Regular cardiac myocyte (primary cell): ENCODE data around the gene MORN2. TPM values are rescaled to one million over a fixed set of nuclear protein-coding genes. Genes with fewer than 3 reads are reported as not detected.

Experiments used
- total RNA-seq: library from RNA; depleted of rRNA; stranded (reverse); fragments of >200 nt; gene quantifications from 2 replicates; pipeline ENCODE4 v1.2.3, GENCODE V29; 2014

Gene MORN2
- total RNA-seq: 10.1 and 16.5 TPM in 2 replicates

DNA sequence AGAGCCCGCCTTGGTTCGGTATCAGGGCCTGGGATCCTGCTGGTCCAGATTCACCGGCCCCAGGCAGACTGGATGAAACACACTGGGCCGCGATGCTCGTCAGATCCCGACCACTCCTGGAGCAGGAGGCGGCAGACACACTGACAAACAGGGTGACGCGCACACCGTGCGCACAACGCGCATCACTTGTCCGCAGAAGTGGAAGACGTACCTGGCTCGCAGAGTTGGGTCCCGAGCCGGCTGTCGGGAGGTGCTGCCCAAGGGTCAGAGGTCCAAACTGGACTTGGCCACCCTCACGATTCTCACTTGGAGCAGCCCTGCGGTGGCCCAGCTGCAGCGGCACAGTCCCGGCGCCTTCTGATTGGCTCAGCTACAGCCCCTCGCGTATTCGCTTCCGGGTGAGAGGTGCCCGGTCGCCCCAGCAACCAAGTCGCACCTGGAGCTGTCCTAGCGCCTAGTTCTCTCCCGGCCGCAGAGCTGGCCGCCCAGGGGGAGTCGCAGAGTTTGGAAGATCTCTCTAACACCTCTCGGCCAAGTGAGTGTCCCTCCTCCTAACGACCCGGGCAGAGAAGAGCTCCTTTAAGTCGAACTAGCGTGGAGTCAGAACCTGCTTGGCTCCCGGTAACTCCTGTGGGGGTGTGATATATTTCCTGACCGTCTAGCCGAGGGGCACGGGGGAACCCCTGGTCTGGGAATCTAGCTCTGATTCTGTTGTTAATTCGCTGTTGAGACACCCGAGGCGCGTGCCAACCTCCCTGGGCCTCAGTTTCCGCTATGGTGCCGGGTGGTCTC is at the start of gene MORN2, which contains the start of gene DHX57:
MORN2 (plus strand) TSS at position 401 of the 792 bp plus-strand sequence.
DHX57 (minus strand) TSS at position 359 of the 792 bp plus-strand sequence. CDS start 7,529 bp downstream, outside the sequence.

DNA sequence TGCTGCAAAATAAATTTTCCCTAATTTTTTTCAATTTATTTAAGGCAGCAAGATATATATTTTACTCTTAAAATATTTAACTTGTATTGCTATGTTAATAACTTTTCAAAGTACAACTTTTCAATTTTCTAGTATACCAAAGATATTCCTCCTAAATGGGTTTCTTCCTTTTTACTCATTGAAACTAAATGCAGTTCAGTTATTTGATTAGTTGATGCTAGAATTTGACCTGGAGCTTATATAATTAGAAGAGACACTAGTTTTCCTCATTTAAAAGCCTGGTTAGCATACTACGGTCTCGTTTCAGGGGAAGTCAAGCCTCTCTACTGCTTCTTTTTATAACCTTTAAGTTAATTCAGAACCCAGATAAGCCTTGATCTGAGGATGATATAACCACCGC is 13.8 kb downstream of the MORN2 start, which contains the start of gene ARHGEF33:
ARHGEF33 (plus strand) TSS at position 301 of the 400 bp plus-strand sequence. CDS start 29,573 bp downstream, outside the sequence.

Other genes starting within 250 kb of the MORN2 start
- gene GALM, start 209.9 kb upstream of the MORN2 start, total RNA-seq: 14.0 and 25.1 TPM in 2 replicates
- 107 and 249 TPM in 2 replicates for gene SRSF7, start 124.6 kb upstream of the MORN2 start, total RNA-seq
- gene GEMIN6, start 97.8 kb upstream of the MORN2 start, total RNA-seq: 18.0 and 29.7 TPM in 2 replicates
- gene DHX57, start within 50 bp of the MORN2 start, total RNA-seq: 18.9 and 29.7 TPM in 2 replicates
- under 0.01 and 0.85 TPM in 2 replicates for gene ARHGEF33, start 13.9 kb downstream of the MORN2 start, total RNA-seq
- gene SOS1, start 245.1 kb downstream of the MORN2 start, total RNA-seq: 7.9 and 8.5 TPM in 2 replicates